CMK (cell line): Measurements from ENCODE around the gene POLE.
"Not testable (repeated sequence)": the region's sequence is repeated elsewhere in the genome, so short reads cannot be mapped to it uniquely, and the experiment has no call there.

ENCODE experiments used
- DNase-seq: peaks from one replicate; pipeline ENCODE4 v3.0.0-alpha.2; 2010; ENCODE audit warnings: low read depth

POLE gene

DNA sequence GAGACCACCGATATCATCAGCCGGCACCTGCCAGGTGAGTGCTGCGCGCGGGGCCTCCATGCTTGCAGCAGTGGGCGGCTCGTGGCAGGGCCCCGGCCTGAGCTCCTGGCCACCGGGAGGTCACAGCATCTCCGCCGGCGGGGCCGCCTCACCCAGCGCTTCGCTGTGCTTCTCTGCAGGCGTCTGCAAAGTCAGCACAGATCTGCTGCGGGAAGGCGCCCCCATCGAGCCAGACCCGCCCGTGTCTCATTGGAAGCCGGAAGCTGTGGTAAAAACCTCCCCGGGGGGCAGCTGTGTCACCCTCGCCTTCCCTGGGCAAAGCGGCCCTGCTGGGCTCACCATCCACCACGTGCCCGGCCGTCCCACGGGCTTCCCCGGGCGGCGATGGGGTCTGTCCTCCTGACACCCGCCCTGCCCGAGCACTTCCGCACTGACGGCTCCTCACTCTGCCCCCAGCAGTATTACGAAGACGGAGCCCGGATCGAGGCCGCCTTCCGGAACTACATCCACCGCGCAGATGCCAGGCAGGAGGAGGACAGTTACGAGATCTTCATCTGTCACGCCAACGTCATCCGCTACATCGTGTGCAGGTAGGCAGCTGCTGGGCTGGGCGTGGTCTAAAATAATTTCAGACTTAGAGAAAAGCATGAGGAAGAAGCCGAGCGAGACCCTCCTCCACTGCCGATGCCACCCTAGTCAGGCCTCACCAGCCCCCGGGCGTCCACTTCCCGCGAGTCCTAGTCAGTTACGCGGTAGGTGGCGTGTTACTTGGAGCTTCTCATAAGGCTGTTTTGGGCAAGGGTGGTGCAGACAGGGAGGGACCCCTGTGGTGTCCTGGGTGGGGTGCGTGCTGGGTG is 30.6 kb upstream of the POLE start:
- no peak for DNase-seq

DNA sequence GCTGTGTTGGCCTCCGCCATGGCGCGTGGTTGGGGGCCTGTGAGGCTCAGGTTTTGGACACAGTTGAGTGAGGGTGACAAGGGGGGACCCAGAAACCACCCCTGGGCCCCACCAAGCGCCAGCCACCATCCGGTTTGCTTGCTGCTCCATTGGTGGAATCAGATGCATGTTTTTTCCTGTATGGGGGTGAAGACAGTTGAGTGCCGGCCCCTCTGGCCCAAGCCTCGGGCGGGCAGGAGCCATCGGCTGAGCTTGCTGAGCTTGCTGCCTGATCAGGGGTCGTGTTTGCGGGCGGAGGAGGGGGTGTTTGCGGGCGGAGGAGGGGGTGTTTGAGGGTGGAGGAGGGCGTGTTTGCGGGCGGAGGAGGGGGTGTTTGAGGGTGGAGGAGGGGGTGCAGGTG is 29.9 kb upstream of the POLE start:
- DNase-seq, result no peak

DNA sequence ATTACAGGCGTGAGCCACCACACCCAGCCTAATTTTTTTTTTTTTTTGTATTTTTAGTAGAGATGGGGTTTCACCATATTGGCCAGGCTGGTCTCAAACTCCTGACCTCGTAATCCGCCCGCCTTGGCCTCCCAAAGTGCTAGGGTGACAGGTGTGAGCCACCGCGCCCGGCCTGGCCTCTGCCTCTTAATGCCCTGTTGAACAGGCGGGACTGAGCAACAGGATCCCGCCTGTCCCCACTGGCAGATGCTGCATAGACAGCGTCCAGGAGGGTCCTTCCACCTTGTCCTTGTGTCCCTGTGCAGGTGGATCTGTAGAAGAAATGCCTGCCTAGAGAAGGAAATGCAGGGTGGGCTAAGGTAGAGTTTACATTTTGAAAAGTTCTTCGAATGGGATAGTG is 29.2 kb upstream of the POLE start:
- no peak for DNase-seq

DNA sequence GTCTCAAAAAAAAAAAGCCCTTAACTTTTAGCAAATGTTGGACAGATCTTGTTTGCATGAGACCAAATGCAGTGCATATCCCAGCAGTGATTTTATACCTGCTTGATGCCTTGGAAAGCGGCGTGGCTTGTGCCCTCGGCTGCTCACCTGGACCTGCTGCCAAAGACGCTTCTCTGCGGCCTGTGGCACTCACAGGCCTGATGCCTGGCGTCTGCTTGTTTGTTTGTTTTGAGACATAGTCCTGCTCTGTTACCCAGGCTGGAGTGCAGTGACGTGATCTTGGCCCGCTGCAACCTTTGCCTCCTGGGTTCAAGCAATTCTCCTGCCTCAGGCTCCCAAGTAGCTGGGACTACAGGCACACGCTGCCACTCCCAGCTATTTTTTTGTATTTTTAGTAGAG is 28.7 kb upstream of the POLE start:
- DNase-seq, result no peak

DNA sequence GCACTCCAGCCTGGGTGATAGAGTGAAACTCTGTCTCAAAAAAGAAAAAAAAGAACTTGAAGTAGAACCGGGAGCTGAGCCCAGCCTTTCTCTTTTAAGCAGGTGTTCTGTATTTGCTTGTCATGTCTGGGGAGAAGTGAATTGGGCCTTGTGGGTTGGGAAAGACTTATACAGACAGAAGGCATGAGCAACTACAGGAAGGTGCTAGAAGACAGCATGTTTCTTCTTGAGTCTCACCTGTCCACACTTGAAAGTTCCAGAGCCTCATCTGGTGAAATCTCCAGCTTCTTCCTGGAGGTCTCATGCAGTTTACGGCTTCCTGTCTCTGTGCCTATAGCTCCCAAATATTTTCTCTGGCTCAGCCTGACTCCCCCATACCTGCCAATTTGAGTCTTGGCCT is 26.0 kb upstream of the POLE start:
- DNase-seq, result no peak

DNA sequence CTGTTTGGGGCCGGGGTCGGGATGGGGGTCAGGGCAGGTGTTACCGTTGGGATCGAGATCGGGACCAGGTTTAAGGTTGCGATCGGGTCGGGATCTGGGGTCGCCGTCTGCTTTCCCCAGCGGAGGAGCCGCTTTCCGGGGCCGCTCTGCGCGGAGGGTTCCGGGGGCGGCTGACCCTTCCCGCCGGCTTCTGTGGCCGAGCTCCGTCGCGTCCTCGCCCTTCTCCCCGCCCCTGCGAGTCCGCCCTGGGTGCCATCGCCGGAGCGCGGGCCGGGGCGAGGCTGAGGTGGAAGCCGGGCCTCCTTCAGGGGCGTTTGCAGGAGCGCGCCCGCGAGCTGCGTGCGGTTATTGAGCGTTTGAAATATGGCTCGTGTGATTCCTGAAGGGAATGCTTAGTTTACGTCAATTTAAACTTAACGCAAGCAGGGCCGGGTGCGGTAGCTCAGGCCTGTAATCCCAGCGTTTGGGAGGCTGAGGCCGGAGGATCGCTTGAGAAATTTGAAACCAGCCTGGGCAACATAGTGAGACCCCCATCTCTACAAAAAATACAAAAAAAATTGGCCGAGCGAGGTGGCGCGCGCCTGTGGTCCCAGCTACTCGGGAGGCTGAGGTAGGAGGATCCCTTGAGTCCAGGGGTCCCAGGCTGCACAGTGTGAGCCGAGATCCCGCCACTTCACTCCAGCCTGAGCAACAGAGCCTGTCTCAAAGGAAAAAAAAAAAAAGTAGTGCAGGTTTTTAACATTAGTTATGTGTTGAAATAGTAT is 24.1 kb upstream of the POLE start:
- DNase-seq, result no peak

DNA sequence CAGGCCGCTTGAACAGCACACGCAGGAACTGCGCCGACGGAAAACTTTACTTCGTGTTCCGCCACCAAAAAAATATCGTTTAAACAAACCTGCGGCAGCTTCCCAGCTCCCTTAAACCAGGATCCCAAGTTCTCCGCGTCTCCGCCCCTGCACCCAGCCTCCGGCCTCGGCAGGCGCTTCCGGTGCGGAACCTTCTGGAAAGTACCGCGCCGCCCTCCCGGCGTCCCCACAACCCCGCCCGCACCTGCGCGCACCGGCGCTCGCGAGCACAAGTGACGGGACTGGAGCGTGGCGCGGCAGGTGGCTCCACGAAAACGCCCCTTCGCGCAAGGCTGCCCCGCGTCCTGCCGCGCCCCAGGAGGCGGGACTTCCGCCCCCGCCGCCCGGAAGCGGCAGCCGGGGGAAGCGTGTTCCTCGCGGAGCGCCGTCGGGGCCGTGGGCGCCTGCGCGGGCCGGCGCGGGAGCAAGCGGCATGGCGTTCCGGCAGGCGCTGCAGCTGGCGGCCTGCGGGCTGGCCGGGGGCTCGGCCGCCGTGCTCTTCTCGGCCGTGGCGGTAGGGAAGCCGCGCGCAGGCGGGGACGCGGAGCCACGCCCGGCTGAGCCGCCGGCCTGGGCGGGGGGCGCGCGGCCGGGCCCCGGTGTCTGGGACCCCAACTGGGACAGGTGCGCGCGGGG is 23.4 kb upstream of the POLE start, which contains the start of gene PGAM5:
Gene PGAM5 (plus strand): TSS at position 438 of the 675 bp plus-strand sequence. CDS start 35 bp downstream, at position 473.
- peak; percentile 84 for DNase-seq

DNA sequence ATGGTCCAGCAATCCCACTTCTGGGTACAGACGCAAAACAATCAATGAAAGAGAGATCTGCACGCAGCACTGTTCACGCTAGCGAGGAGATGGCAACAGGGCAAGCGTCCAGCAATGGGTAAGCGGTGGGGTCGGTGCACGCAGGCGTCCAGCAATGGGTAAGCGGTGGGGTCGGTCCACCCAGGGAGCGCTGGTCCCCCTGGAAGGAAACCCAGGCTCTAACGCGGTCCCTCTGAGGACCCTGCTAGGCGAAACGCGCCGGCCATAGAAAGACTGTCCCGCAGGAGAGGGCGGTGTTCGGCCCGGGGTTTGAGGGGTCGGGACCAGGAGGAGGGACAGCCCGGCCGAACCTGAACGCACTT is 22.9 kb upstream of the POLE start:
- no peak for DNase-seq

DNA sequence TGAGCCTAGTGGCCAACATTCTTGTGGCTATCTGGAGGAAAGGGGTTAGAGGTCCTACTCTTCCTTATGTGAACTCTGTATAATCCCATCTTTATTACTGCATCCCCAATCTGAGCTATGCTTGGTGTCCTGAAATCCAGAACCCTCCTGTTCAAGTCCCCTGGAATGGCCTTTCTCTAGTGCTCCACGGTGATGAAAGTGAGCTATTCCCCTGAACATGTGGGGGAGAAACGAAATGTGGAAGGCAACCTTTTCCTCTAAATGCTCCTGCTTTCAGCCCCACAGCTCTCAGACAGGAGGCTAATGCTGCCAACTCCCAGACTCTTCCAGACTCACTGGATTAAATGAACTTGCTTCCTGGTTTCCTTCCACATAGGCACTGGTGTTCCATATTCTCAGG is 21.0 kb upstream of the POLE start:
- no peak for DNase-seq

DNA sequence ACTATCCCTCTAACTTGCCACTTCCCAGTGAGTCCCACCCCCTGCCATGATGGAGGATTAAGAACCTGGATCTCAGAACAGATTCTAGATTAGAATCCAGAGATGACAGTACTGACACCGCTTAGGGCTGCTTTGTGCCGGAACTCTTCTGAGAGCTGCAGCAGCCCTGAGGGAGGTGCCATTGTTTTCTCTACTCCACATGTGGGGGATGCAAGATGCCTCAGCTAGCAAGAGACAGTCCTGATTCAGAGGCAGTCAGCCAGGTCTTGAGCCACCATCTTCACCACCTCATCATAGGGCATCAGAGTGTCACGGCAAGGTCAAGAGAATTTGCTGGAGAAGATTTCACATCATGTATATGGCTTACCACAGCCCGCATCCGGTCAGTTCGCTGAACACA is 20.1 kb upstream of the POLE start:
- DNase-seq, result no peak

DNA sequence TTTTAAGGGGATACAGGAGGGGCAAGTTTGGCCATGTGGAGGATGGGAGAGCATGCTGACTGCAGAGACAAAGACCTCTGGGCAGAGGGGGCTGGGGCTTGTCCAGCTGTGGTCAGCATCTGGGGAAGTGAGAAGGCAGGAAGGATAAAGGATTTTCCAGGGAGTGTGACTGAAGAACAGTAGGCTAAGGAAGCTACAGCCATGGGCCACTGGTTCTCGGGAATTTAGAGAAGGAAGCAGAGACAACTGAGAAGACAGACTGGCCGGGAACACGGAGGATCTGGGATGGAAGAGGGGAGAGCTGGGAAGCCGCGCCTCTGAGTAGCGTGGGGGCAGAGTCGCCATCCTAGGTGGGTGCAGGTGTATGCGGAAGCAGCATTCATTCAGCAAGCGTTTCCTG is 16.5 kb upstream of the POLE start:
- DNase-seq, result no peak

DNA sequence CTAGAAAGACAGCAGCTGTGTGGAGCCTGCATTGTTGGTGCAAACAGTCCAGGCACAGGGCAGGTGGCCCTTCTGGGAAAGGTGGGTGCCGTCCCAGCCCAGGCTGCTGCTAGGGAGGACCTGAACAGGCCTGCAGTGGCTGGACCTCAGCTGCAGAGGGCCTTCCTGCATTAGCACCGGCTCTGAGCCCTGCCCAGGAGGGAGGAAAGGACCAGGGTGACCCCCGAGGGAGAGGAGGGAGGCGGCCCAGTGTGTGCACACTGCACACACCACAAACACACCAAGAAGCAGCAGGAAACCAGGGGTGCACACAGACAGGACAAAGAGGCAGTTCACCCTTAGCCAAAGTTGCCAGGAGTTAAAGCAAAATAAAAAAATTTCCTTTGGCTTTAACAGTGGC is 15.5 kb upstream of the POLE start:
- DNase-seq, result no peak

DNA sequence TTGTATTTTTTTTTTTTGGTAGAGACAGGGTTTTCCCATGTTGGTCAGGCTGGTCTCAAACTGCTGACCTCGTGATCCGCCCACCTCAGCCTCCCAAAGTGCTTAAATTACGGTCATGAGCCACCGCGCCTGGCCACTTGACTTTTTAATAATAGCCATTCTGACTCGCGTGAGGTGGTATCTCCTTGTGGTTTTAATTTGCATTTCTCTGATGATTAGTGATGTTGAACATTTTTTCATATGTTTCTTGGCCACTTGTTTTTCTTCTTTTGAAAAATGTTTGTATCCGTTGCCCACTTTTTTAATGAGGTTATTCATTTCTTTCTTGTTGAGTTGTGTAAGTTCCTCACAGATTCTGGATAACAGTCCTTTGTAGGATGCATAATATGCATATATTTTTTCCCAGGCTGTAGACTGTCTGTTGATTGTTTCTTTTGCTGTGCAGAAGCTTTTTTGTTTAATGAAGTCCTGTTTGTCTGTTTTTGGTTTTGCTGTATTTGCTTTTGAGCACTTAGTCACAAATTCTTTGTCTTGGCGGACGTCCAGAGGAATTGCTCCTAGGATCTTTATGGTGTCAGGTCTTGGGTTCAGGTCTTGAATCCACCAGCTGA is 13.2 kb upstream of the POLE start:
- no peak for DNase-seq

DNA sequence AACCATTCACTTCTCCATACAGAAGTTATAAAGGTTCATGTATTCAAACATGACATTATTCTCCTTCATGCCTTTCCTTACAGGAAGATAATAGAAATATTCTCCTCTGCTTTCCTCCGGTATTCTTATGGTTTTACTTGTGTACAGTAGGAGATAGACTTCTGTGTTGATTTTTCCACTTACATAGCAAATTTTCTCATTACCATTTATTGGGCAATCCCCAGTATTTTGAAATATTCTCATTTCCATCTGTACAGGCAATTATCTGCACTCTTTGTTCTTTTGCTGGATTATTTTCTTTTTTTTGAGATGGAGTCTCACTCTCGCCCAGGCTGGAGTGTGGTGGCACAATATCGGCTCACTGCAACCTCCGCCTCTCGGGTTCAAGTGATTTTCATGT is 11.2 kb upstream of the POLE start:
- no peak for DNase-seq

DNA sequence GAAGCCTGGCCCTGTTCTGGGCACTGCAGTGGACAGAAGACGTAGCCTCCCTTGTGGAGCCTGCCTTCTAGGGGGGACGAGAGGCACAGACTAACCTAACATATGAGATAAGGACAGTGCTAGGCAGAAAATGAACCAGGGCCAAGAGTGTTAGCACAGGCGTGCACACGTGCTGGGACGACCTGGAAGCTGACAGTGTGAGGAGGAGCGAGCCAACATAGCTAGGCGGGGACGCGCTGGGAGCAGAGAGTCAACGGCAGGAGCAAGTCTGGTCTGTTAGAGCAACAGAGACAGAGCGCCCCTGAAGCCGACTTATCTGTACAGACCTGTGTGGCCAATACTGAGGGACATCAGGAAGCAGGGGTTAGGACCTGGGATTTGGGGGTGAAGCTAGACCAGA is 8.3 kb upstream of the POLE start:
- DNase-seq, result no peak

DNA sequence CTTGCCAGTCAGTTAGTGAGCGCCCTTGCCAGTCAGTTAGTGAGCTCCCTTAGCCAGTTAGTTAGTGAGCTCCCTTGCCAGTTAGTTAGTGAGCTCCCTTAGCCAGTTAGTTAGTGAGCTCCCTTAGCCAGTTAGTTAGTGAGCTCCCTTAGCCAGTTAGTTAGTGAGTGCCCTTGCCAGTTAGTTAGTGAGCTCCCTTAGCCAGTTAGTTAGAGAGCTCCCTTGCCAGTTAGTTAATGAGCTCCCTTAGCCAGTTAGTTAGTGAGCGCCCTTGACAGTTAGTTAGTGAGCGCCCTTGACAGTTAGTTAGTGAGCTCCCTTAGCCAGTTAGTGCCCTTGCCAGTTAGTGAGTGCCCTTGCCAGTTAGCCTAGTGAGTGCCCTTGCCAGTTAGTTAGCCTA is 7.7 kb upstream of the POLE start:
- DNase-seq, result not testable (repeated sequence)

DNA sequence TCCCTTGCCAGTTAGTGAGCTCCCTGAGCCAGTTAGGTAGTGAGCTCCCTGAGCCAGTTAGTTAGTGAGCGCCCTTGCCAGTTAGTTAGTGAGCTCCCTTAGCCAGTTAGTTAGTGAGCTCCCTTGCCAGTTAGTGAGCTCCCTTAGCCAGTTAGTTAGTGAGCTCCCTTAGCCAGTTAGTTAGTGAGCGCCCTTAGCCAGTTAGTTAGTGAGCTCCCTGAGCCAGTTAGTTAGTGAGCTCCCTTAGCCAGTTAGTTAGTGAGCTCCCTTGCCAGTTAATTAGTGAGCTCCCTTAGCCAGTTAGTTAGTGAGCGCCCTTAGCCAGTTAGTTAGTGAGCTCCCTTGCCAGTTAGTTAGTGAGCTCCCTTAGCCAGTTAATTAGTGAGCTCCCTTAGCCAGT is 4.9 kb upstream of the POLE start:
- not testable (repeated sequence) for DNase-seq

DNA sequence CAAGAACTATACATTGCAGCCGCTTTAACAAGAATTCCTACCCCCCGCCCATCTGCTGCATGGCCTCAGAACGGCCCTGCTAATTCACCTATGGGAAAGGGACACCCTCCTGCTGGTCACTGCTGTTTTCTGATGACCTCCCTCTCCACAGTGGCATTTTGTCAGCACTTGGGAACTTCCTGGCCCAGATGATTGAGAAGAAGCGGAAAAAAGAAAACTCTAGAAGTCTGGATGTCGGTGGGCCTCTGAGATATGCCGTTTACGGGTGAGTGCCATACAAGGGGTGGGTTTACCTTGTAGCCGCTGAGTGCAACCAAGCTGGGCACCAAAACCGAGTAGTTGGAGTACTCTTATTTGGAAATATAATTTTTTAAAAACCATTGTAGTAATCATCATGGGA is 3.0 kb upstream of the POLE start:
- no peak for DNase-seq

DNA sequence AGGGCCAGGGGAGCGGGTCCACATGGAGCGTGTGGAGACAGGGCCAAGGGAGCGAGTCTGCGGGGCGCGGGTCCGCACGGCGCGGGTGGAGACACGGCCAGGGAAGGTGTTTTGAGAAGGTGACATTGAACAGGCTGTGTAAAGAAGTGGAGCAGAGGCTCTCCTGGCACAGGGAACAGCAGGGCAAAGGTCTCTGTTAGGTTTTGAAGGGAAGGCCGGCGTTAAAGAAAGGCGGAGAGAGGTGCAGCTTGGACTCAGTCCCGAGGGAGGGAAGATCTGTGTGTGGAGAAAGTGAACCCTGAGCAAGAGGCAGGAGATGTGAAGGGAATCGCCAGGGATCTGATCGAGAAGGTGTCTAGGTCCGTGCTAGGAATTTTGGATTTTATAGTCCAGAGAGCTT is 2.1 kb upstream of the POLE start:
- DNase-seq, result no peak

DNA sequence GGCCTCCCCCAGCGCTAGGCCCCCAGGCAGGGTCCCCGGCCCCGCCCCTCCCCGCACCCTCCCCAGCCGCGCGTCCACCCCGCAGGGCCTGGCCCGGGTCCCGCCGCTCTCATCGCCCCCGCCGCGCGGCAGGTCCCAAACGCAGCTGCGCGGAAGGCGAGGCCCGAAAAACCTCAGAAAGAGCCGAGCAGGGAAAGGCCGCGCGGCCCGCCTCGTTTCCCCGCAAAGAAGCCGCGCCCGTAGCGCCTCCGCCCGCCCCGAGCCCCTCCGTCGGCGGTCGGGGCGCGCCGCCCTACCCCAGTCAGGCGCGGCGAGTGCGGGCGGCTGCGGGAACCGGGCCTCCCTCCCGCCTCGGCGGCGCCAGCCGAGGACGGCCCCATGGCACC is 324 bp downstream of the POLE start:
- DNase-seq, result no peak

DNA sequence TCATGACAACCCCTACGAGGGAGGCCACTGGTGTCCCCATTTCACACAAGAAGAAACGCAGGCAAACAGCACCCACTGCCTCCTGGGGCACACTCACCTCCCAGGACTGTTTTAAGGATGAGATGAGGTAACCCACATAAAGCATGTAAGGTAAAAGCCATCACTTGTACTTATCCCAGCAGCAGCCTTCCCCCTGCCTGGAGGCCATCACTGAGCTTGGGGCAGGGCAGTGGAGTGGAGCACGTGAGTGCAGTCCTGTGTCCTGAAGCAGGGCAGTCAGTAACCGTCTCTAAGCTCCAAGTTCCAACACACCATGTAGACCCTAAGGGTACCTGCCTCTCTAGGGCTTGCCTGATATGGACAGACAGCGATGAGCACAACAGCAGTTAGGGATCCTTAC is 1.7 kb downstream of the POLE start:
- no peak for DNase-seq

DNA sequence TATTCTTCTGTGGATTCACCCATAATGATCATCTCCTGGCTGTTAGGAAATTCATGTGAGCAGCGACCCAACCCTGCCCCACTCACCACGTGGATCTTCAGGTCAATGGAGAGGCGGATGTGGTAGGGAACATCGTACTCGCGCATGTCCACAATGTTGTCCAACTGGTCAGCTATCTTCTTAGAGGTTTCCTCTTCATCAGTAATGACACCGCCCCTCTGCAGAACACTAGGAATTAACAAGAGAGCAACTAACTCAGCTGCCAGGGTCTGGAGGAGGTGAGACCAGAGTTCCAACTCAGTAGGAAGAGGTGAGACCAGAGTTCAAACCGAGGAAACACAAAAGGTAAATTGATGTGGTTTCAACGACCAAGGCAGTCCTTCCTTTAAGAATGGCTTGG is 9.7 kb downstream of the POLE start:
- no peak for DNase-seq
